SK-N-SH treated with all-trans-retinoic acid at 6 μM for 48 hours (cell line): ENCODE results near the gene SNRPB2.

Experiments used
- ATAC-seq: fragments of 200-7000 bp; cut with Tn5 transposase; 3 replicates; pipeline ENCODE4 v1.9.1; 2020; ENCODE audit warnings: mild to moderate bottlenecking, moderate library complexity
- ARNTL ChIP-seq: fragments of 450-650 bp; formaldehyde crosslinking; IDR thresholded peaks from 2 replicates; pipeline ENCODE4 v1.5.0; 2020; ENCODE audit warnings: low read depth, mild to moderate bottlenecking, moderate library complexity, borderline replicate concordance
- BACH2 ChIP-seq: fragments of 250-450 bp; sonication (Bioruptor Pico); IDR thresholded peaks from 2 replicates; pipeline ENCODE4 v1.9.0; 2021; ENCODE audit warnings: mild to moderate bottlenecking, borderline replicate concordance
- CSDC2 ChIP-seq: fragments of 250-450 bp; sonication (Bioruptor Pico); IDR thresholded peaks from 2 replicates; pipeline ENCODE4 v1.5.0; 2020; ENCODE audit warnings: mild to moderate bottlenecking, moderate library complexity
- ESRRG ChIP-seq: fragments of 250-450 bp; sonication (Bioruptor Pico); IDR thresholded peaks from 2 replicates; pipeline ENCODE4 v1.6.1; 2021; ENCODE audit warnings: mild to moderate bottlenecking
- GLIS3 ChIP-seq: fragments of 250-450 bp; sonication (Bioruptor Pico); IDR thresholded peaks from 2 replicates; pipeline ENCODE4 v1.5.0; 2020; ENCODE audit warnings: mild to moderate bottlenecking, moderate library complexity
- ISL1 ChIP-seq: fragments of 250-450 bp; sonication (Bioruptor Pico); IDR thresholded peaks from 2 replicates; pipeline ENCODE4 v2.1.2; 2022; ENCODE audit warnings: mild to moderate bottlenecking, moderate library complexity
- PPARA ChIP-seq: fragments of 250-450 bp; sonication (Bioruptor Pico); IDR thresholded peaks from 2 replicates; pipeline ENCODE4 v1.5.0; 2020; ENCODE audit warnings: mild to moderate bottlenecking, borderline replicate concordance
- RARB ChIP-seq: fragments of 250-450 bp; sonication (Bioruptor Pico); IDR thresholded peaks from 2 replicates; pipeline ENCODE4 v1.8.0; 2021; ENCODE audit warnings: mild to moderate bottlenecking, moderate library complexity
- SNAI2 ChIP-seq: fragments of 250-450 bp; sonication (Bioruptor Pico); IDR thresholded peaks from 2 replicates; pipeline ENCODE4 v1.5.0; 2020; ENCODE audit warnings: mild to moderate bottlenecking, moderate library complexity
- TCF4 ChIP-seq: fragments of 250-450 bp; sonication (Bioruptor Pico); IDR thresholded peaks from 2 replicates; pipeline ENCODE4 v1.8.0; 2021; ENCODE audit warnings: mild to moderate bottlenecking, moderate library complexity, borderline replicate concordance
- TOX ChIP-seq: fragments of 250-450 bp; sonication (Bioruptor Pico); IDR thresholded peaks from 2 replicates; pipeline ENCODE4 v1.8.0; 2021; ENCODE audit warnings: mild to moderate bottlenecking, moderate library complexity, borderline replicate concordance
- ZC3H10 ChIP-seq: fragments of 250-450 bp; sonication (Bioruptor Pico); IDR thresholded peaks from 2 replicates; pipeline ENCODE4 v1.5.1; 2021; ENCODE audit warnings: mild to moderate bottlenecking, moderate library complexity
- ZFP3 ChIP-seq: fragments of 250-450 bp; sonication (Bioruptor Pico); IDR thresholded peaks from 2 replicates; pipeline ENCODE4 v1.5.0; 2020; ENCODE audit warnings: mild to moderate bottlenecking, moderate library complexity
- ZFP30 ChIP-seq: fragments of 450-650 bp; formaldehyde crosslinking; IDR thresholded peaks from 2 replicates; pipeline ENCODE4 v1.5.0; 2022; ENCODE audit warnings: mild to moderate bottlenecking, moderate library complexity
- ZNF565 ChIP-seq: fragments of 450-650 bp; formaldehyde crosslinking; conservative IDR thresholded peaks from 2 replicates; pipeline ENCODE4 v1.5.0; 2020; ENCODE audit warnings: low read depth, mild to moderate bottlenecking, moderate library complexity
- ZNF70 ChIP-seq: fragments of 450-650 bp; formaldehyde crosslinking; IDR thresholded peaks from 2 replicates; pipeline ENCODE4 v1.5.0; 2020; ENCODE audit warnings: mild to moderate bottlenecking, moderate library complexity
- ZNF8 ChIP-seq: fragments of 450-650 bp; formaldehyde crosslinking; IDR thresholded peaks from 2 replicates; pipeline ENCODE4 v1.5.0; 2020; ENCODE audit warnings: mild to moderate bottlenecking, moderate library complexity
- TF ChIP-seq, protein P1 (sequence below): fragments of 250-450 bp; sonication (Bioruptor Pico); IDR thresholded peaks from 2 replicates; pipeline ENCODE4 v1.5.1; 2020; ENCODE audit warnings: low read depth, mild to moderate bottlenecking, moderate library complexity
- TF ChIP-seq, protein P2 (sequence below): fragments of 250-450 bp; sonication (Bioruptor Pico); IDR thresholded peaks from 2 replicates; pipeline ENCODE4 v1.5.0; 2020; ENCODE audit warnings: mild to moderate bottlenecking, moderate library complexity
- TF ChIP-seq, protein P3 (sequence below): fragments of 250-450 bp; sonication (Bioruptor Pico); IDR thresholded peaks from 2 replicates; pipeline ENCODE4 v1.5.1; 2021; ENCODE audit warnings: mild to moderate bottlenecking, moderate library complexity
- TF ChIP-seq, protein P4 (sequence below): fragments of 250-450 bp; sonication (Bioruptor Pico); IDR thresholded peaks from 2 replicates; pipeline ENCODE4 v1.8.0; 2021; ENCODE audit warnings: low read depth, mild to moderate bottlenecking, moderate library complexity, borderline replicate concordance
- TF ChIP-seq, protein P5 (sequence below): fragments of 250-450 bp; sonication (Bioruptor Pico); IDR thresholded peaks from 2 replicates; pipeline ENCODE4 v1.8.0; 2020; ENCODE audit warnings: mild to moderate bottlenecking, moderate library complexity, borderline replicate concordance

The SNRPB2 gene

DNA sequence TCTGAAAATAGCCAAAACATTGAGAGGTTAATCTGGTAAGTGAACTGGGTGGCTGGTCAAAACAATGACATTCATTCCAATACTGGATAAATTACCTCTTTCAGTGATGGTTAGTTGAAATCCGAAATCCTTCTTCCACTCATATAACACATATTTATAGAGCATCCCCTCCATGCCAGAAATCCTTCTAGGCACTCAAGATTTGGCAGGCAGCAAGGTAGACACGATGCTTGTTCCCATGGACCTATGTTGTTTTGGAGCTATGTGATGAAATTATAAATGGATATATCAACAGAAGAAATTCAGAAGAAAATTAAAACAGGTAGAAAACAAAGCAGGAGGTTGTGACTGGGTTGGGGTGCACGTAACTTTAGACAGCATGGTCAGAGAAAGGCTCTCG lies 26.3 kb upstream of the SNRPB2 start:
- no peak for TF ChIP-seq ZNF70 (CRISPR knock-in tag)
- TF ChIP-seq, protein P1, sequence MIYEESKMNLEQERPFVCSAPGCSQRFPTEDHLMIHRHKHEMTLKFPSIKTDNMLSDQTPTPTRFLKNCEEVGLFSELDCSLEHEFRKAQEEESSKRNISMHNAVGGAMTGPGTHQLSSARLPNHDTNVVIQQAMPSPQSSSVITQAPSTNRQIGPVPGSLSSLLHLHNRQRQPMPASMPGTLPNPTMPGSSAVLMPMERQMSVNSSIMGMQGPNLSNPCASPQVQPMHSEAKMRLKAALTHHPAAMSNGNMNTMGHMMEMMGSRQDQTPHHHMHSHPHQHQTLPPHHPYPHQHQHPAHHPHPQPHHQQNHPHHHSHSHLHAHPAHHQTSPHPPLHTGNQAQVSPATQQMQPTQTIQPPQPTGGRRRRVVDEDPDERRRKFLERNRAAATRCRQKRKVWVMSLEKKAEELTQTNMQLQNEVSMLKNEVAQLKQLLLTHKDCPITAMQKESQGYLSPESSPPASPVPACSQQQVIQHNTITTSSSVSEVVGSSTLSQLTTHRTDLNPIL (CRISPR knock-in tag), result no peak
- TF ChIP-seq TCF4 (CRISPR knock-in tag), result no peak
- no peak for TF ChIP-seq ESRRG (CRISPR knock-in tag)
- no peak for TF ChIP-seq GLIS3 (CRISPR knock-in tag)
- TF ChIP-seq, protein P2, sequence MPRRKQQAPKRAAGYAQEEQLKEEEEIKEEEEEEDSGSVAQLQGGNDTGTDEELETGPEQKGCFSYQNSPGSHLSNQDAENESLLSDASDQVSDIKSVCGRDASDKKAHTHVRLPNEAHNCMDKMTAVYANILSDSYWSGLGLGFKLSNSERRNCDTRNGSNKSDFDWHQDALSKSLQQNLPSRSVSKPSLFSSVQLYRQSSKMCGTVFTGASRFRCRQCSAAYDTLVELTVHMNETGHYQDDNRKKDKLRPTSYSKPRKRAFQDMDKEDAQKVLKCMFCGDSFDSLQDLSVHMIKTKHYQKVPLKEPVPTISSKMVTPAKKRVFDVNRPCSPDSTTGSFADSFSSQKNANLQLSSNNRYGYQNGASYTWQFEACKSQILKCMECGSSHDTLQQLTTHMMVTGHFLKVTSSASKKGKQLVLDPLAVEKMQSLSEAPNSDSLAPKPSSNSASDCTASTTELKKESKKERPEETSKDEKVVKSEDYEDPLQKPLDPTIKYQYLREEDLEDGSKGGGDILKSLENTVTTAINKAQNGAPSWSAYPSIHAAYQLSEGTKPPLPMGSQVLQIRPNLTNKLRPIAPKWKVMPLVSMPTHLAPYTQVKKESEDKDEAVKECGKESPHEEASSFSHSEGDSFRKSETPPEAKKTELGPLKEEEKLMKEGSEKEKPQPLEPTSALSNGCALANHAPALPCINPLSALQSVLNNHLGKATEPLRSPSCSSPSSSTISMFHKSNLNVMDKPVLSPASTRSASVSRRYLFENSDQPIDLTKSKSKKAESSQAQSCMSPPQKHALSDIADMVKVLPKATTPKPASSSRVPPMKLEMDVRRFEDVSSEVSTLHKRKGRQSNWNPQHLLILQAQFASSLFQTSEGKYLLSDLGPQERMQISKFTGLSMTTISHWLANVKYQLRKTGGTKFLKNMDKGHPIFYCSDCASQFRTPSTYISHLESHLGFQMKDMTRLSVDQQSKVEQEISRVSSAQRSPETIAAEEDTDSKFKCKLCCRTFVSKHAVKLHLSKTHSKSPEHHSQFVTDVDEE (CRISPR knock-in tag), result no peak
- TF ChIP-seq ISL1 (CRISPR knock-in tag), result no peak
- TF ChIP-seq, protein P3, sequence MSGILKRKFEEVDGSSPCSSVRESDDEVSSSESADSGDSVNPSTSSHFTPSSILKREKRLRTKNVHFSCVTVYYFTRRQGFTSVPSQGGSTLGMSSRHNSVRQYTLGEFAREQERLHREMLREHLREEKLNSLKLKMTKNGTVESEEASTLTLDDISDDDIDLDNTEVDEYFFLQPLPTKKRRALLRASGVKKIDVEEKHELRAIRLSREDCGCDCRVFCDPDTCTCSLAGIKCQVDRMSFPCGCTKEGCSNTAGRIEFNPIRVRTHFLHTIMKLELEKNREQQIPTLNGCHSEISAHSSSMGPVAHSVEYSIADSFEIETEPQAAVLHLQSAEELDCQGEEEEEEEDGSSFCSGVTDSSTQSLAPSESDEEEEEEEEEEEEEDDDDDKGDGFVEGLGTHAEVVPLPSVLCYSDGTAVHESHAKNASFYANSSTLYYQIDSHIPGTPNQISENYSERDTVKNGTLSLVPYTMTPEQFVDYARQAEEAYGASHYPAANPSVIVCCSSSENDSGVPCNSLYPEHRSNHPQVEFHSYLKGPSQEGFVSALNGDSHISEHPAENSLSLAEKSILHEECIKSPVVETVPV (CRISPR knock-in tag), result no peak
- no peak for TF ChIP-seq PPARA (CRISPR knock-in tag)
- no peak for TF ChIP-seq ZFP3 (CRISPR knock-in tag)
- no peak for TF ChIP-seq ZFP30
- TF ChIP-seq, protein P4, sequence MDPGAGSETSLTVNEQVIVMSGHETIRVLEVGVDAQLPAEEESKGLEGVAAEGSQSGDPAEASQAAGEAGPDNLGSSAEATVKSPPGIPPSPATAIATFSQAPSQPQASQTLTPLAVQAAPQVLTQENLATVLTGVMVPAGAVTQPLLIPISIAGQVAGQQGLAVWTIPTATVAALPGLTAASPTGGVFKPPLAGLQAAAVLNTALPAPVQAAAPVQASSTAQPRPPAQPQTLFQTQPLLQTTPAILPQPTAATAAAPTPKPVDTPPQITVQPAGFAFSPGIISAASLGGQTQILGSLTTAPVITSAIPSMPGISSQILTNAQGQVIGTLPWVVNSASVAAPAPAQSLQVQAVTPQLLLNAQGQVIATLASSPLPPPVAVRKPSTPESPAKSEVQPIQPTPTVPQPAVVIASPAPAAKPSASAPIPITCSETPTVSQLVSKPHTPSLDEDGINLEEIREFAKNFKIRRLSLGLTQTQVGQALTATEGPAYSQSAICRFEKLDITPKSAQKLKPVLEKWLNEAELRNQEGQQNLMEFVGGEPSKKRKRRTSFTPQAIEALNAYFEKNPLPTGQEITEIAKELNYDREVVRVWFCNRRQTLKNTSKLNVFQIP (CRISPR knock-in tag), result no peak
- no peak for TF ChIP-seq TOX (CRISPR knock-in tag)
- TF ChIP-seq CSDC2 (CRISPR knock-in tag), result no peak

DNA sequence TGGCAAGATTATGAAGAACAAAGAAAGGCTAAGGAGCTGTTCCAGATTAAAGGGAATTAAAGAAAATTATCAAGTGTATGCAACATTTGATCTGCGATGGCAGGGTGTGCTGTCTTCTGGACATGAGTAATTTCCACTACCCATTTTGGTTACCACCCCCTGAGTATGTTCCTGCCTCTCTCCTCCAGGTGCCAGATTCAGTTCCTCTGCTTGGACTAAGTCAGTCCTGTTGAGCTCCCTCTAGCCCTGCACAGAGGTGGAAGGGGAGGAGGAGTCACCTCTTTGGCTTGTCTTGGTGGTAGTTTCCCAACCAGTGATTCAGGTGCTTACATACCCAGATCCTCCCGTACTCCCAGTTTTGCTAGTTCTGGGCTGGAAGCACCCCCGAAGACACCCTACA lies 22.2 kb upstream of the SNRPB2 start:
- TF ChIP-seq, protein P3 (CRISPR knock-in tag), result no peak
- TF ChIP-seq, protein P5, sequence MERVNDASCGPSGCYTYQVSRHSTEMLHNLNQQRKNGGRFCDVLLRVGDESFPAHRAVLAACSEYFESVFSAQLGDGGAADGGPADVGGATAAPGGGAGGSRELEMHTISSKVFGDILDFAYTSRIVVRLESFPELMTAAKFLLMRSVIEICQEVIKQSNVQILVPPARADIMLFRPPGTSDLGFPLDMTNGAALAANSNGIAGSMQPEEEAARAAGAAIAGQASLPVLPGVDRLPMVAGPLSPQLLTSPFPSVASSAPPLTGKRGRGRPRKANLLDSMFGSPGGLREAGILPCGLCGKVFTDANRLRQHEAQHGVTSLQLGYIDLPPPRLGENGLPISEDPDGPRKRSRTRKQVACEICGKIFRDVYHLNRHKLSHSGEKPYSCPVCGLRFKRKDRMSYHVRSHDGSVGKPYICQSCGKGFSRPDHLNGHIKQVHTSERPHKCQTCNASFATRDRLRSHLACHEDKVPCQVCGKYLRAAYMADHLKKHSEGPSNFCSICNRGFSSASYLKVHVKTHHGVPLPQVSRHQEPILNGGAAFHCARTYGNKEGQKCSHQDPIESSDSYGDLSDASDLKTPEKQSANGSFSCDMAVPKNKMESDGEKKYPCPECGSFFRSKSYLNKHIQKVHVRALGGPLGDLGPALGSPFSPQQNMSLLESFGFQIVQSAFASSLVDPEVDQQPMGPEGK, result no peak
- no peak for TF ChIP-seq RARB (CRISPR knock-in tag)
- TF ChIP-seq BACH2 (CRISPR knock-in tag), result no peak
- no peak for TF ChIP-seq SNAI2 (CRISPR knock-in tag)
- TF ChIP-seq, protein P4 (CRISPR knock-in tag), result no peak
- no peak for TF ChIP-seq ISL1 (CRISPR knock-in tag)
- no peak for TF ChIP-seq TOX (CRISPR knock-in tag)
- TF ChIP-seq ZNF70 (CRISPR knock-in tag), result no peak
- TF ChIP-seq, protein P2 (CRISPR knock-in tag), result no peak
- TF ChIP-seq GLIS3 (CRISPR knock-in tag), result no peak
- no peak for TF ChIP-seq ZNF565 (CRISPR knock-in tag)
- TF ChIP-seq ARNTL (CRISPR knock-in tag), result no peak
- no peak for TF ChIP-seq ESRRG (CRISPR knock-in tag)
- no peak for TF ChIP-seq ZFP3 (CRISPR knock-in tag)
- TF ChIP-seq ZC3H10, result no peak
- TF ChIP-seq CSDC2 (CRISPR knock-in tag), result no peak
- TF ChIP-seq TCF4 (CRISPR knock-in tag), result no peak
- TF ChIP-seq, protein P1 (CRISPR knock-in tag), result no peak
- no peak for TF ChIP-seq ZNF8
- no peak for ATAC-seq

More for the DNA sequence above, 26.3 kb upstream of the SNRPB2 start:
- no peak for ATAC-seq
